ENCODE data around the gene CNOT1.

Gene CNOT1

GRCh38 chr16:58537124-58537906 lies 92.3 kb downstream of the CNOT1 start:
- no peak for TF ChIP-seq CTCF (IDR thresholded peaks at IDR 0.05; ENCODE audit: low read depth, low read length, missing control alignments)
- Histone ChIP-seq H3K4me3 (ENCODE audit: low read depth, low read length) (no peak overlapping the region), H3K36me3 (replicated peaks) (peaks cover 88% of the 10 kb centered on the region), H3K27ac (no peak overlapping the region), H3K27me3 (replicated peaks) (no peaks in the 10 kb centered on the region)
- no peak for DNase-seq
- in situ Hi-C loops (cut with HindIII; ENCODE audit: low pct_ligation_motif_present, low sequenced_read_pairs): no loop called here

- Histone ChIP-seq H3K27me3 (replicated peaks) (no peaks in the 10 kb centered on the region), H3K27ac (no peak overlapping the region), H3K4me3 (ENCODE audit: low read depth, low read length) (no peak overlapping the region), H3K36me3 (replicated peaks) (peaks cover 90% of the 10 kb centered on the region)
- DNase-seq: no peak
- in situ Hi-C loops (cut with HindIII; ENCODE audit: low pct_ligation_motif_present, low sequenced_read_pairs): no loop called here
- no peak for TF ChIP-seq CTCF (IDR thresholded peaks at IDR 0.05; ENCODE audit: low read depth, low read length, missing control alignments)
Measured at GRCh38 chr16:58536278-58536677, 93.3 kb downstream of the CNOT1 start.

DNA sequence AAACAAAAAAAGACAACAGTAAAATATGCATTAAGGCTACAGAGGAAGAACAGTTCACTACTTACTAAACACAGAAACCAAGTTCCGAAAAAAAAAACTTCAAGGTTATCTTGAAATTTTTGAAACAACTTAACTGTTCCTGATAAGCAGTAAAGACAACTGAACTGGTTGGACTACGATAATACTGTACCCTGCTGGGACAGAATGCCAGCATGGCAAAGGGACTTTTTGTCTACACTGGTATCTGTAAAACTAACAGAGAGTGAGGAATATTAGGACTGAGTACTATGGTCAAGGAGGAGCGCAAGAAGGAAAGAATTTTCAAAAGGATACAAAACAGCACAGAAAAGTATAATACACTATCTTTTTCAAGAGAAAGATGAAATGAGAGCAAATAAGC lies 94.5 kb downstream of the CNOT1 start:
- H3K36me3 ChIP-seq (replicated peaks): peaks cover 88% of the 10 kb centered on the region
- no peak for TF ChIP-seq CTCF (IDR thresholded peaks at IDR 0.05; ENCODE audit: low read depth, low read length, missing control alignments)
- H3K4me3 ChIP-seq (ENCODE audit: low read depth, low read length): no peak overlapping the region
- no peak overlapping the region for H3K27ac ChIP-seq
- in situ Hi-C loops (cut with HindIII; ENCODE audit: low pct_ligation_motif_present, low sequenced_read_pairs): no loop called here
- H3K27me3 ChIP-seq (replicated peaks): no peaks in the 10 kb centered on the region
- DNase-seq: no peak

DNA sequence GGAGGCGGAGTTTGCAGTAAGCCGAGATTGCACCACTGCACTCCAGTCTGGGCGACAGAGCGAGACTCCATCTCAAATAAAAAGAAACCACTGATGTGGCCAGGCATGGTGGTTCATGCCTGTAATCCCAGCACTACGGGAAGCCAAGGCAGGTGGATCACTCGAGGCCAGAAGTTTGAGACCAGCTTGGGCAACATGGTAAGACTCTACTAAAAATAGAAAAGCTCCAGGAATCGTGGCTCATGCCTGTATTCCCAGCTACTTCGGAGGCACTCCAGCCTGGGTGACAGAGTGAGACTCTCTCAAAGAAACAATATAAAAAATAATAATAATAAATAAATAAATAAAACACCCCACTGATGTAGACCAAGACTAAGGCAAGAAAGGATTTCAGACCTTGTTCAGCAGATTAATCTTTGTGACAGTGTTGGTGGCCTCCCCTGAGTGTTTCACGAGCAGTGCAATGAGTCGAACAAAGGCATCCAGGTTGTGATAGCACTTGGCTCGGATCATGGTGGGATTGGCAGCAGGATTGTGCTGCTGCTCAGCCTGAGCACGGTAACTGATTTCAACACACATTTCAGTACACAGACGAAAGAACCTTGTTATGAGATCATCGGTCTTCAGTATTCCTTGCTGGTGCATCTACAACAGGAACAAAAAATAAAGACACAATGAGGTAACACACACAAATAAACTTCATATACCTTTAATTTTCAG lies 95.7 kb downstream of the CNOT1 start:
- DNase-seq: no peak
- Histone ChIP-seq H3K36me3 (replicated peaks) (peaks cover 83% of the 10 kb centered on the region), H3K4me3 (ENCODE audit: low read depth, low read length) (no peak overlapping the region), H3K27me3 (replicated peaks) (no peaks in the 10 kb centered on the region), H3K27ac (no peak overlapping the region)
- in situ Hi-C loops (cut with HindIII; ENCODE audit: low pct_ligation_motif_present, low sequenced_read_pairs): no loop called here
- no peak for TF ChIP-seq CTCF (IDR thresholded peaks at IDR 0.05; ENCODE audit: low read depth, low read length, missing control alignments)

- no peak for DNase-seq
- Histone ChIP-seq H3K36me3 (replicated peaks) (peaks cover 80% of the 10 kb centered on the region), H3K27me3 (replicated peaks) (no peaks in the 10 kb centered on the region), H3K27ac (no peak overlapping the region), H3K4me3 (ENCODE audit: low read depth, low read length) (no peak overlapping the region)
- in situ Hi-C loops (cut with HindIII; ENCODE audit: low pct_ligation_motif_present, low sequenced_read_pairs): no loop called here
- TF ChIP-seq CTCF (IDR thresholded peaks at IDR 0.05; ENCODE audit: low read depth, low read length, missing control alignments): no peak
Measured at GRCh38 chr16:58532414-58532813, 97.2 kb downstream of the CNOT1 start.
